Measurements from ENCODE around the gene DNM1. TPM values are rescaled to one million over a fixed set of nuclear protein-coding genes. Genes with fewer than 3 reads are reported as not detected.
"Not testable (repeated sequence)": the region's sequence is repeated elsewhere in the genome, so short reads cannot be mapped to it uniquely, and the experiment has no call there.

Gene DNM1
- total and polyA plus RNA-seq, 3 experiments from 2014 or later: 0.18 to 0.66 (median 0.26) TPM

DNA sequence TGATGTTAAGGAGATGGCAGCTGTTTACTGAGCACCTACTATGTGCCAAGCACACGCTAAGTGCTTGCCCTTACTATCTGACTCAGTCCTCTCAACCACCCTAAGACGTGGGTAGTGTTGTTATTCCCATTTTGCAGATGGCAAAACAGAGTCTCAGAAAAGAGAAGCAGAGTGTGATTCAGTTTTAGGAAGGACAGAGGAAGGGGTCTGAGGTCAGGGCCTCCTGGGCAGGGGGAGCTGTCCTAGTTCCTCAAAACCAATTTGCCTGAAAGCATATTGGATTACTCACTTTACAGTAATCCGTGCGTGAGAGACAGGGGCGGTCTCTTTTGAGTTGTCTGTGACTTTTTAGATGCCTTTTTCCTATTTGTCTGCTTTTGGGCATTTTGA lies 23.2 kb downstream of the DNM1 start:
- no peaks in the 10 kb centered on the region for H3K27me3 ChIP-seq (ENCODE audit: insufficient read depth, low read length, poor library complexity, severe bottlenecking)
- POLR2A ChIA-PET: interaction anchor here (0.7 kb wide), 1 partner anchor 9 kb away, joined by 4 read pairs; no protein-coding TSS in a partner anchor
- Mint-ChIP-seq H3K36me3 (no peaks in the 10 kb centered on the region), H3K4me3 (no peak overlapping the region), H3K27me3 (peaks cover 4 to 5% of the 10 kb centered on the region in 2 donors), H3K27ac (no peak overlapping the region), H3K4me1 (no peaks in the 10 kb centered on the region), H3K9me3 (no peaks in the 10 kb centered on the region)
- CTCF ChIA-PET: interaction anchor here (0.6 kb wide), 1 partner anchor 15 kb away, joined by 3 read pairs; no protein-coding TSS in a partner anchor
- no peak overlapping the region for H3K27ac ChIP-seq (ENCODE audit: low read depth, low read length)
- no peaks in the 10 kb centered on the region for H3K36me3 ChIP-seq (ENCODE audit: insufficient read depth, low read length)
- no peaks in the 10 kb centered on the region for H3K4me1 ChIP-seq (ENCODE audit: insufficient read depth, low read length)
- H3K4me3 ChIP-seq (ENCODE audit: low read length): no peak overlapping the region
- DNase-seq: no peak
- no peaks in the 10 kb centered on the region for H3K9me3 ChIP-seq (ENCODE audit: low read length)

DNA sequence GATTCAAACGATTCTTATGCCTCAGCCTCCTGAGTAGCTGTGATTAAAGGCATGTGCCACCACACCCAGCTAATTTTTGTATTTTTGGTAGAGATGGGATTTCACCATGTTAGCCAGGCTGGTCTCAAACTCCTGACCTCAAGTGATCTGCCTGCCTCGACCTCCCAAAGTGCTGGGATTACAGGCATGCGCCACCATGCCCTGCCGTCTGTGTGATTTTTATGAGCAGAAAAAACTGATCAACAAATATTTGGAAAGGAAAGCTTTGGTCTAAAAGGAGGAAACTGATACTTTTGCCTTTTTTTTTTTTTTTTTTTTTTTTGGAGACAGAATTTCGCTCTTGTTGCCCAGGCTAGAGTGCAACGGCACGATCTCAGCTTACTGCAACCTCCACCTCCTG lies 27.7 kb downstream of the DNM1 start:
- H3K9me3 Mint-ChIP-seq; H3K4me1 ChIP-seq (ENCODE audit: insufficient read depth, low read length); H3K27ac ChIP-seq (ENCODE audit: low read depth, low read length); H3K36me3 ChIP-seq (ENCODE audit: insufficient read depth, low read length); H3K36me3 Mint-ChIP-seq; H3K27me3 Mint-ChIP-seq; H3K4me1 Mint-ChIP-seq; DNase-seq; H3K9me3 ChIP-seq (ENCODE audit: low read length); CTCF ChIA-PET; H3K4me3 Mint-ChIP-seq; H3K4me3 ChIP-seq (ENCODE audit: low read length); H3K27ac Mint-ChIP-seq; H3K27me3 ChIP-seq (ENCODE audit: insufficient read depth, low read length, poor library complexity, severe bottlenecking): not testable (repeated sequence)
- POLR2A ChIA-PET: interaction anchor here (0.7 kb wide), 1 partner anchor 33 kb away, joined by 3 read pairs; no protein-coding TSS in a partner anchor

DNA sequence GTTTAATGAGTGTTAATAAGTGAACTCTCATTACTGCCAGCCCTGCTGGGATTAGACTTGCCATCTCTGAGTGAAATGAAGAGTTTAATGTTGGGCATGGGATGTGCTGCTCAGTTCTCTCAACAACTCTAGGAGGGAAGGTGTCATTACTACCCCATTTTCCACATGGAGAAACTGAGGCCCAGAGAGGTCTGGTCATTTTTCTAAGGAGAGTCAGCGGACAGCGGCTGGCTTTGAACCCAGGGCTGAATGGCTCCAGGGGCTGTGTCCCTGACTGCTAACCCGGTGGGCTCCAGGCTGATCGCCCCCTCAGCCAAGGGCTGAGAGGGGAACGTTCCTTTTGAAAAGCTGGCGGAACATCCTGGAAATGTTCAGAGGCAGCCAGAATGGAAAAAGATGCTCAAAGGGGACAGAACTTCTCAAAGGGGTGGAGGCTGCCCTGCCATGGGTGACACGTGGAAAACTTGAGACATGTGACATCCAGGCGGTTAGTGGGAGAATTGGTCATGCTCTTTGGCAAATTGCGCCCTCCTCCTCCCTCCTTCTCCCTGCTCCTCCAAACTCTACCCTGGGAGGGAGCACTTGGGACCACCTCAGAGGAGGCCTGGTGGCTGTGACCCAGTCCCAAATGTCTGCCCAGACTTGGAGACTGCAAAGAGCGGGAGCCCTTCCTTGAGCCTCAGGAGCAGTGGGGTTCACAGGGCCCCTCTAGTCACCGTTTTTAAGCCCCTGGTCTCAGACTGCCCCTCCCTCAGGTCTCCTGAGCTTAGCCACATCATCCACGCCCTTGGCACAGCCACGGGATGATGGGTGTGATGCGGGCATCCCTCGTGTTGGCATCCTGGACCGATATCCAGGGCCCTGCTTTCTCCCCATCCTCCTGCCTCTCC lies 28.7 kb downstream of the DNM1 start:
- CTCF ChIA-PET: no interaction called here
- H3K27ac ChIP-seq (ENCODE audit: low read depth, low read length): no peak overlapping the region
- H3K27me3 Mint-ChIP-seq: peaks cover 3 to 10% of the 10 kb centered on the region in 2 donors
- POLR2A ChIA-PET: interaction anchor here (0.7 kb wide), 1 partner anchor 34 kb away, joined by 3 read pairs; no protein-coding TSS in a partner anchor
- no peak overlapping the region for H3K4me3 ChIP-seq (ENCODE audit: low read length)
- no peak overlapping the region for H3K4me3 Mint-ChIP-seq
- H3K27ac Mint-ChIP-seq: no peak overlapping the region
- no peaks in the 10 kb centered on the region for H3K9me3 ChIP-seq (ENCODE audit: low read length)
- no peaks in the 10 kb centered on the region for H3K27me3 ChIP-seq (ENCODE audit: insufficient read depth, low read length, poor library complexity, severe bottlenecking)
- no peak for DNase-seq
- H3K36me3 Mint-ChIP-seq: peaks cover 0 to 2% (median 0%) of the 10 kb centered on the region in 3 donors
- H3K36me3 ChIP-seq (ENCODE audit: insufficient read depth, low read length): no peaks in the 10 kb centered on the region
- H3K4me1 Mint-ChIP-seq: no peaks in the 10 kb centered on the region
- no peaks in the 10 kb centered on the region for H3K4me1 ChIP-seq (ENCODE audit: insufficient read depth, low read length)
- peaks cover 0 to 4% (median 0%) of the 10 kb centered on the region in 5 donors for H3K9me3 Mint-ChIP-seq

DNA sequence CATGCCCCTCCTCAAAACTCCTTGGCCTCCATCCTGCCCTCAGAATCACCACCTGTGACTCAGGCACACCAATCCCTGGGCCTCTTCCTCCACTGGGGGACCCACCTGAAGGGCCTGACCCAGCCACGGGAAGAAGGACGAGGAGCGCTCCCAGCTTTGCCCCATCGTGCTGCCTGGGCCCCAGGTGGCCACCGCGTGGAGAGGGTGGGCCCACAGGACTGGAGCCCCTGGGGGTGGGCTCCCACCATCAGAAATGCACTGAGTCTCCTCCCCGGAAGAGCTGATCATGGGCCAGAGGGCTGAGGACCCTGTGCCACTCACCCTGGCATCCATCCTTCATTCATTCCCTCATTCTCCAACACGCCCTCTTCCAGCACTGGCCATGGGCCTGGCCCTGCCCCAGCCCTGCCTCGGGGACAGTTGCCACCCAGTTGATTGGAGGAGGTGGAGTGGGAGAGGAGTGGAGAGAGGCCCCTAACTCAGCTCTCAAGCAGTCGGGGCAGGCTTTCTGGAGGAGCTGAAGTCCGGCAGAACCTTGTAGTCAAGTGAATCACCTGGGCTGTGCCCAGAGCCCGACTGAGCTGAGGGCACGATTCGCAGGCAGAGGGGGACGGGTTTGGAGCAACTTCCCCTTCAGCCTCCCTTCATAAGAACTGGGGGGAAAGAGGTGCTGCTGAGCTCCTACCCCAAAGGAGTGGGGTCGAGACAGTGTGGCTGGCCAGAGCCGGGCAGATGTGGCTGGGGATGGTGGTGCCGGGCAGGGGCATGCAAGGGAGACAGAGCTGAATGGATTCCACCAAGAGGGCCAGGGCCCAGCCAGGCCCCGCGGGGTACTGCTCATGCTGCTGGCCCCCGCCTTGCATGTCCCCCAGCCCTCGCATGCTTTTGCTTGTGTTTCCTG lies 29.6 kb downstream of the DNM1 start:
- H3K9me3 Mint-ChIP-seq: peaks cover 0 to 4% (median 0%) of the 10 kb centered on the region in 5 donors
- POLR2A ChIA-PET: no interaction called here
- H3K27me3 Mint-ChIP-seq: peaks cover under 1 to 10% of the 10 kb centered on the region in 2 donors
- no peak for DNase-seq
- no peak overlapping the region for H3K27ac ChIP-seq (ENCODE audit: low read depth, low read length)
- H3K4me3 ChIP-seq (ENCODE audit: low read length): no peak overlapping the region
- H3K9me3 ChIP-seq (ENCODE audit: low read length): no peaks in the 10 kb centered on the region
- H3K4me3 Mint-ChIP-seq: no peak overlapping the region
- CTCF ChIA-PET: no interaction called here
- no peaks in the 10 kb centered on the region for H3K4me1 Mint-ChIP-seq
- peaks cover 0 to 2% (median 0%) of the 10 kb centered on the region in 3 donors for H3K36me3 Mint-ChIP-seq
- H3K27me3 ChIP-seq (ENCODE audit: insufficient read depth, low read length, poor library complexity, severe bottlenecking): no peaks in the 10 kb centered on the region
- H3K27ac Mint-ChIP-seq: no peak overlapping the region
- no peaks in the 10 kb centered on the region for H3K36me3 ChIP-seq (ENCODE audit: insufficient read depth, low read length)
- H3K4me1 ChIP-seq (ENCODE audit: insufficient read depth, low read length): no peaks in the 10 kb centered on the region

DNA sequence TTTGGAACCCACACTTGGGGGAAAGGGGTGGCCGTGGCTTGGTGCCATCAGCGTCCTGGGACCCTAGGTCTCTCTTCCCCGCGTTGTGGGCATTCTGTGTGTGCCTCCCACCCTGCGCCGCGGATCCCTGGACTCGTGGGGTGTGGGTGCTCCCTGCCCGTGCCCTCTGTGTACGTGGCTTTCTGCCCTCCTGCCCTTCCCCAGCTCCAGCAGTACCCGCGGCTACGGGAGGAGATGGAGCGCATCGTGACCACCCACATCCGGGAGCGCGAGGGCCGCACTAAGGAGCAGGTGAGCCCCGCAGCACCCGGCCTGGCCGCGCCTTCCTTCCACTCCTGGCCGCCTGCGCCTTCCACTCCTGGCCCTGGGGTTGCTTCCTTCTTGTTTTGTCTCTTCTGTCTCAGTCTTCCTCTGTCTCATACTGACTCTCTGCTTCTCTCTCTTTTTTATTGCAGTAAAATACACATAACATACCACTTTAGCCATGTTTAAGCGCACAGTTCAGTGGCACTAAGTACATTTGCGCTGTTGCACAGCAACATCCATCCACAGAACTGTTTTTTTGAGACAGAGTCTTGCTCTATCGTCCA lies 30.7 kb downstream of the DNM1 start:
- ChIA-PET POLR2A (no interaction called here), CTCF (no interaction called here)
- peaks cover 1 to 10% of the 10 kb centered on the region in 2 donors for H3K27me3 Mint-ChIP-seq
- no peak overlapping the region for H3K4me3 Mint-ChIP-seq
- H3K4me1 Mint-ChIP-seq: no peaks in the 10 kb centered on the region
- Histone ChIP-seq H3K4me1 (ENCODE audit: insufficient read depth, low read length) (no peaks in the 10 kb centered on the region), H3K27ac (ENCODE audit: low read depth, low read length) (no peak overlapping the region), H3K27me3 (ENCODE audit: insufficient read depth, low read length, poor library complexity, severe bottlenecking) (no peaks in the 10 kb centered on the region), H3K4me3 (ENCODE audit: low read length) (no peak overlapping the region), H3K9me3 (ENCODE audit: low read length) (no peaks in the 10 kb centered on the region), H3K36me3 (ENCODE audit: insufficient read depth, low read length) (no peaks in the 10 kb centered on the region)
- H3K27ac Mint-ChIP-seq: no peak overlapping the region
- no peak for DNase-seq
- H3K36me3 Mint-ChIP-seq: peaks cover 0 to 2% (median 0%) of the 10 kb centered on the region in 3 donors
- peaks cover 0 to 4% (median 0%) of the 10 kb centered on the region in 5 donors for H3K9me3 Mint-ChIP-seq

DNA sequence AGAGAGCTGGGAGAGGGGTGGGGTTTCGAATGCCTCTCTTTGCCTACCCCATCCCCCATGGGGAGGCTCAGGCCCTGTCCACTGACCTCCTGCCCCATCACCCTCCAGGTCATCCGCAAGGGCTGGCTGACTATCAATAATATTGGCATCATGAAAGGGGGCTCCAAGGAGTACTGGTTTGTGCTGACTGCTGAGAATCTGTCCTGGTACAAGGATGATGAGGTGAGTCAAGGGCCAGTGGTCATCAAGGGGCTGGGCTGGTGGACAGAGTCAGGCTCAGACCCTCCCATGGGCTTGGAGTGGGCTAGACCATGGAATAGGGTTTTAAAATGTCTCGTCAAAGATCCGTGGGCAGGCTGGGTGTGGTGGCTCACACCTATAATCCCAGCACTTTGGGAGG lies 38.9 kb downstream of the DNM1 start:
- Histone ChIP-seq H3K9me3 (ENCODE audit: low read length) (no peaks in the 10 kb centered on the region), H3K4me3 (ENCODE audit: low read length) (no peak overlapping the region), H3K36me3 (ENCODE audit: insufficient read depth, low read length) (no peaks in the 10 kb centered on the region), H3K27me3 (ENCODE audit: insufficient read depth, low read length, poor library complexity, severe bottlenecking) (peaks cover 6% of the 10 kb centered on the region), H3K27ac (ENCODE audit: low read depth, low read length) (no peak overlapping the region), H3K4me1 (ENCODE audit: insufficient read depth, low read length) (no peaks in the 10 kb centered on the region)
- H3K4me3 Mint-ChIP-seq: no peak overlapping the region
- peaks cover 12 to 26% of the 10 kb centered on the region in 2 donors for H3K27me3 Mint-ChIP-seq
- no peak overlapping the region for H3K27ac Mint-ChIP-seq
- ChIA-PET POLR2A (no interaction called here), CTCF (interaction anchor here (1.4 kb wide), 1 partner anchor 8 kb away, joined by 3 read pairs; no protein-coding TSS in a partner anchor)
- no peaks in the 10 kb centered on the region for H3K9me3 Mint-ChIP-seq
- H3K4me1 Mint-ChIP-seq: peaks cover 0 to 6% (median 4%) of the 10 kb centered on the region in 3 donors
- H3K36me3 Mint-ChIP-seq: no peaks in the 10 kb centered on the region
- no peak for DNase-seq

DNA sequence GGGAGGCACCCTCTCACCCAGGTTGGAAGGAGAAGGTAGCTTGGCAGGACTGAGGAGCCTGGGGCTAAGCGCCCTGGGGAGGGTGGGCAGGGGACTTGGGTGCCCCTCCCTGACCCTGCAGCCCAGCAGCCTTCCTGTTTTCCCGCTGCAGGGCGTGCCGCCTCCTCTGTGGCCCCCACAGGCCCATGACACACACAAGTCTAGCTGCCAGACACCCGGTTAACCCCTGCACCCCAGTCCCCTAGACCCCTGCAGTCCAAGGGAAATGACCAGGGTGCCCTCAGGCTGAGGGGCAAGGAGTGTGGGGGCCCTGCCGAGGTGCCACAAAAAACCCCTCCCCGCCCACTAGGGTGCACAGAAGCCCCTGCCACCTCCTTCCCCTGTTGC lies 39.6 kb downstream of the DNM1 start:
- H3K27me3 Mint-ChIP-seq: peaks cover 12 to 26% of the 10 kb centered on the region in 2 donors
- ChIA-PET CTCF (no interaction called here), POLR2A (no interaction called here)
- peaks cover 0 to 6% (median 4%) of the 10 kb centered on the region in 3 donors for H3K4me1 Mint-ChIP-seq
- Histone ChIP-seq H3K4me3 (ENCODE audit: low read length) (no peak overlapping the region), H3K36me3 (ENCODE audit: insufficient read depth, low read length) (no peaks in the 10 kb centered on the region), H3K27me3 (ENCODE audit: insufficient read depth, low read length, poor library complexity, severe bottlenecking) (peaks cover 6% of the 10 kb centered on the region), H3K27ac (ENCODE audit: low read depth, low read length) (no peak overlapping the region), H3K4me1 (ENCODE audit: insufficient read depth, low read length) (no peaks in the 10 kb centered on the region), H3K9me3 (ENCODE audit: low read length) (no peaks in the 10 kb centered on the region)
- H3K9me3 Mint-ChIP-seq: no peaks in the 10 kb centered on the region
- H3K36me3 Mint-ChIP-seq: no peaks in the 10 kb centered on the region
- H3K27ac Mint-ChIP-seq: no peak overlapping the region
- DNase-seq: no peak
- no peak overlapping the region for H3K4me3 Mint-ChIP-seq

Data from CD8-positive, alpha-beta memory T cell (primary cell).